Stimulated activated CD4-positive, alpha-beta T cell treated with anti-CD3 and anti-CD28 coated beads, Interleukin-1b, Interleukin-23, amount 100 ng/mL, for 4 hours (primary cell): ENCODE results near the gene CDK19.
"Not testable (repeated sequence)": the region's sequence is repeated elsewhere in the genome, so short reads cannot be mapped to it uniquely, and the experiment has no call there.

Experiments
- DNase-seq, 2 donors: peaks; one replicate each; pipeline ENCODE4 v3.0.0-alpha.2; 2020; ENCODE audit warnings: low read depth in 2 of 2

Gene CDK19

DNA sequence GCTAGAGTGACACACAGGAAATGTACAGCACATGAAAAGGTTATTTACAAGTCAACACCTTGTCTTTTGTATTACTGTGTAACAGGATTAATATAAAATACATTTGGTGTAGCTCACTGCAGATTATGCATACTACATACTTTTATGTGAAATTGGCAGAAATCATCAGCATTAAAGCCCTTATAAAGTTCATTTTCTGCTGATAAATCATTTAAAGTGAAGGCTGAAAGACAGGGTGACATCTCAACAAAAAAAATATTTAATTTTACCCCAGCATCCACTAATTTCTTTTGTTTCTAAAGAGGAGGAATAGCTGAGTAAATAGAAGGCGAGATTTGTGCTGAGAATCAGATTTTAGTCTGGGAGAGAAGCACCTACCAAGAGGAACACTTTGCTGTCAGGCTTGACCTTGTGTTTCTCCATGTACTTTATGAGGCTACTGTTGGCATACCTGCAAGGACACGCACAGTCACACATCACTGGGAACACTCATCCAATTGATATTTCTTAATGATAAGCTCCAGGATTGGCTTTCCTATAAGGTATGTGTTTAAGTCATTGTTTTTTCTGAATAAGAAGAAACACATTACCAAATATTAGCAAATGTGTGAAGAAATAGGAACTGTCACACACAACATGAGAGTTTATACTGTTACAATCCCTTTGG lies 192.2 kb downstream of the CDK19 start:
- no peak for DNase-seq

- DNase-seq: no peak
These were observed 194.2 kb downstream of the CDK19 start for GRCh38 chr6:110621061-110621460.

DNA sequence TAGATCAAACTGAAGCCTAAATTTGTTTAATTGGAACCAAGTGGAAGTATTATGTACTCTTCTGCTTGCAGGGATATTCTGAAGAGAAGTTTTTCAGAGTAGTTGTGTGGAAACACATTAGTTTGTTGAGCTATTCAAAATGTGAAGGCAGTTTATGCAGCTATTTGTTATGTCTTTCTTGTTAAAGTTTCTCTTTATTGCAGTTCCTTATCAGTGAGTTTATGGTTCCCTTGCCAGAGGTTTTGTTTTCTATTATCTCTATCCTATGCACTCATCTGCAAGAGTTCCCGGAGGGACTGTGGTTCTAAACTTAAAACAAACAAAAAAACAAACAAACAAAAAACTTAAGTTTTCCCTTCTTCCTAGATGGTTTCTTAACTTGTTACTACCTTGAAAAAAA lies 195.2 kb downstream of the CDK19 start:
- DNase-seq: no peak

GRCh38 chr6:110619275-110619908 lies 195.9 kb downstream of the CDK19 start:
- no peak for DNase-seq

- no peak for DNase-seq
These were observed 196.5 kb downstream of the CDK19 start for GRCh38 chr6:110618591-110619267.

DNA sequence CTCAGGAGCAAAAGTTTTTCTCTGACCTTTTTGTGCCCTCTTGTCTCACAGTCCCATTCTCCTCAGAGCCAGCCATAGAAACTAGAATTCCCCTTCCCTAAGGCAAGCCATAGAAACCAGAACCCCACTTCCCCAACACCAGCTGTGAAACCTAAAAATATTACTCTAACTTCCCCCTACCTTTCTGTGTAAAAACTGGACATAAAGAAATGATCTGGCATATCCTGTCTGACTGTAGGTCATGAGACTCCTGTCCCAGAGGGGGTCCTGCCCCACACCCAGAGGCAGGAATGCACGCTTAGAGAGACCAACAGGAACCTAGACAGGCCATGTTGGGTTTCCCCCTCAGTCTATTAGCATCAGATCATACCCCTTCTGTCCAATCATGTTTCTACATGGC lies 198.2 kb downstream of the CDK19 start:
- no peak for DNase-seq

GRCh38 chr6:110615722-110616121 lies 199.5 kb downstream of the CDK19 start:
- DNase-seq: no peak

- no peak for DNase-seq
These were observed 200.7 kb downstream of the CDK19 start for GRCh38 chr6:110614586-110614985.

DNA sequence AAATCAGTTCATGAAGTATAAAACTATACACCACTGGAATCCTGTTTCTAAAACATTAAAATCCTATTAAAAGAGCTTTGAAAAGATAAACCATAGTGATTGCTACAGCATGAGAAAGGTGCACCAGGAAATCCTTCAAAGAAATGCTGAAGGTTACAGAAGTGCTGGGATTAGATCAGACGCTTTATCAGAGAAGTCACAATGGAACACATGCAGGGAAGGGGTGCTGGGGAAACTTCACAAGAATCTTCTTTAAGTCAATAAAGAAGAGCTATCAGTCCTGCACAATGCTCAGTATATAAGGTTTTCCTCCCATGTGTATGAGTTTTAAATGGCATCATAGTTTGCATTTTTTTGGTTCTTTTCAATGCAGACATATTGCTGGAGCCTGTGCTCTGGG lies 201.2 kb downstream of the CDK19 start:
- no peak for DNase-seq

DNA sequence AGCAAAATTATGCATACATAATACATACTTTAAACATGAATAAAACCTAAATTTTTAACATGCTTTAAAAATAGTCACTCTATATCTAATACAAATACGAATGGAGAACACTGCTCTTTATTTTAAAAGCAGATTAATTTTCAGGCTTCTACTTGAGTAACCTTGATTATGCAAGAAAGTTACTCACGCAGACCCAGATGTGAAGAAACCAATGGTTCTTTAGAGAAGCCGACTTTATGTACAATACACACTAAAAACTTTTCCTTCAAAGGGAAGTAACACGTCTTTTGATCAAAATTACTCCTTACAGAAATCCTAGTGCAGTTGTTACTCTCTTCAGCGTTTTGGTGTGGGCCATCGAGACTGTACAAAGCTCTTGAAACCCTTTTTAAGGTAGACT lies 201.9 kb downstream of the CDK19 start:
- no peak for DNase-seq

GRCh38 chr6:110612298-110612697 lies 203.0 kb downstream of the CDK19 start:
- no peak for DNase-seq

DNA sequence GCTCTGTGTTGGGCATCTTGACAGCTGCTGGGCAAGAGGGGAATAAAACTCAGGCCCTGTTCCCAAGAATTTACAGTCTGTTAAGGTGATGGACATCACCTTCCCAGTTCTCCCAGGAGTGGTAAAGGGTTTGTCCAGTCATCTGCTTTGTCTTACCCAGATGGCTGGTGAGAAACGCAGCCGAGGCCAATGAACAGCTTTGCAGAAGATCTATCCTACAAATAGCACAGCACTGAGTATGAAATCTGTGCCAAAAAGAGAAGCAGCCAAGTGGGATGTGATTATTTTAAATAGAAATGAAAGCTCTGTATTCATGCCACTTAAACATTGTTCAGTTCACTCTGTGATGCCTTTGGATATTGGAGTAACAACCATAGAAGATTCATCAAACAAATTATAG lies 206.2 kb downstream of the CDK19 start:
- no peak for DNase-seq

- DNase-seq: no peak
These were observed 207.1 kb downstream of the CDK19 start for GRCh38 chr6:110608151-110608550.

DNA sequence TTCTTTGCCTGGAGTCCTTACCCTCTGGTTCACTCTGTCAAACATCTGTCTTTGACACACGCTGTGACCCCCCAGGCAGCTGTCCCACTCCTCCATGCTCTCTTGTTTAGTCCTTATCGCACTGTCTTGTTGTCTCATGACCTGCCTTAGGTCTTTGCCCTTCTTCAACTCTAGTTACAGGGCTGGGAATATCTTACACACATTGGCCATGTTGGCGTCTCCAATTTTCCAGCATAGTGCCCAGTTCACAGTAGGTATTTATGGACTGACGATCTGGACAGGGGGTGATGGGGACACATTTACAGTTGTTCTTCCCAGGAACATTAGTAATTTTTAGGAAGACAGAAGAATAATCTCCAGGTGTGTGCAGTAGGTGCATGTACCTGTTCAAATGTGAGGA lies 209.1 kb downstream of the CDK19 start:
- no peak for DNase-seq

DNA sequence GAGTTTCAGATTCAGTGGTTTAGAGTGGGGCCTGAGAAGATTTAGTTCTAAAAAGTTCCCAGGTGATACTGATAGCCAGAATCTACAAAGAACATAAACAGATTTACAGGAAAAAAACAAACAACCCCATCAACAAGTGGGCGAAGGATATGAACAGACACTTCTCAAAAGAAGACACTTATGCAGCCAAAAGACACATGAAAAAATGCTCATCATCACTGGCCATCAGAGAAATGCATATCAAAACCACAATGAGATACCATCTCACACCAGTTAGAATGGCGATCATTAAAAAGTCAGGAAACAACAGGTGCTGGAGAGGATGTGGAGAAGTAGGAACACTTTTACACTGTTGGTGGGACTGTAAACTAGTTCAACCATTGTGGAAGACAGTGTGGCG lies 214.6 kb downstream of the CDK19 start:
- not testable (repeated sequence) for DNase-seq

DNA sequence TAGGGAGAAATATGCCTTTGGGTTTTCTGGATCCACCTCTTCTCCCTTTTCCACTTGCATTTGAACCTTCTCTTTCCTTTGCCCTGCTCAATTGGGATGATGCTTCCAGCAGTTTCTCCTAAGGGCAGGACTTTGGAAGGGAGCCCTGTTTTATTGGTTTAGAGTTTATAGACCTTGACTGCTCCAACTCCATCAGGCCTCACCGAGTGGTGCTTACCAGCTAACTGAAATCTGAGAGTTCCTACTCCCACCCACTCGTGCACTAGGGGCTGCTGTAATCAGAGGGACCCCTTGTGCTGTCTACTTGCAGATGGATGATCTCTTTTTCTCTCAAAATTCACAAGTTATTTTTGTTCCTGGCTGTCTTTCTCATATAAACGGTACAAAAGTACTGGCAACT lies 217.5 kb downstream of the CDK19 start:
- DNase-seq: no peak

GRCh38 chr6:110596354-110596753 lies 218.9 kb downstream of the CDK19 start:
- no peak for DNase-seq

DNA sequence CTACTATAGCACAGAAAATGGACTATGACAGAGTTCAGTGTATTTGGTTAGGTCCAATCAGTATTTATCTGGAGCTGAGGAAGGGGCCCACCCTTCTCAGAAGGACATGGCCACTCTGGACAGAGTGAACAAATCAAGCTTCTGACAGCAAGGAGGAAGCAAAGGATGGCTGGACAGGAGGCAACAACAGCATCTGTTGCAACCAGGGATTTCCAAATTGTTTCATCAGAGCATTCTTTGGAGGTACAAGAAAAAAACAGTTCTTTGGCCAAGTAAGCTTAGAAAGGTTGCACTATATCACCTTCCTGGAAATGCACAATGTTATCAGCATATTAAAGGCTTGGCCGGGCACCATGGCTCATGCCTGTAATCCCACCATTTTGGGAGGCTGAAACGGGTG lies 220.2 kb downstream of the CDK19 start:
- no peak for DNase-seq

GRCh38 chr6:110593637-110594036 lies 221.6 kb downstream of the CDK19 start:
- DNase-seq: no peak

DNA sequence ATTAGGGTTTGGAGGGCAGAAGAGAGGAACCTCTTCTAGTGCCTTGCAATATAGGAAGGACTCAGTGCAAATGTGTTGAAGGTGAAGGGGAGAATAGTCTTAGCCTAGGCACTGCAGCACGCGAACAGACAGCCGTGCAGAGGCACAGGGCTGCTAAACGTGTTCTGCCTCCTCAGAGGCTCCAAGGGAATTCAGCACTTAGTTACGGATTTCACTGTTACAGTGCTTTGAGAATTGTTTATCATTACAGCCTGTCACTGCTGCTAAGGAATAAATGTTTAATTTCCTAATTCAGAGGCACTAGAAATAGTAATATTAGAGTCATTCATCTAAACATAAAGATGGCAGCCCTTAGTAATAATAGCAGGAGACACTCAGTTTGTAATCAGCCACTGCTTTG lies 222.5 kb downstream of the CDK19 start:
- DNase-seq: no peak

- DNase-seq: no peak
These were observed 224.4 kb downstream of the CDK19 start for GRCh38 chr6:110590821-110591351.

- no peak for DNase-seq
These were observed 225.3 kb downstream of the CDK19 start for GRCh38 chr6:110589865-110590513.

GRCh38 chr6:110587328-110587727 lies 227.9 kb downstream of the CDK19 start:
- no peak for DNase-seq
